ENCODE measurements around the gene BLACAT1.

The BLACAT1 gene

GRCh38 chr1:205456868-205457745 is 1.3 kb upstream of the BLACAT1 start:
- DNase-seq (ENCODE audit: low read depth in 2 of 3, low spot score in 1 of 3) = no peak

DNA sequence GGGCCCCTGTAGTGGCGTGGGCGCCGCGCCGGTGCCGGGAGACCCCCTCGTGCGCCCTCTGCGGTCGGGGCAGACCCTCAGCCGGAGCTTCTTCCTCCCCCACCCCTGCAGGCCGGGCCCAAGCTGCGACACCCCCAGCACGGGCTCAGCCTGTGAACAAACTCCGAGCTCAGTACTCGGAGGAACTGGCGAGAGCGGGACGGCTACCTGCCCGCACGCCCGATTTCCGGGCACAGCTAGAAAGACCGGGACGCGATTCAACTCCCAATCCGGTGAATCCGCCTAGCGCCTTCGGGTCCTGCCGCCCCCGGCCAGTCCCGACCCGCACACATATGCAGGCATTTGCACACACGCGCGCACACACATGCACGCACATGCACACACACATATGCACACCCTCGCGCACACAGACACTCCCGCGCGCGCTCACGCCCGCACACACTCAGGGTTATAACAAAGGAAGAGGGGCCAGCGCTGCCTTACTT is 580 bp upstream of the BLACAT1 start:
- no peak for DNase-seq (ENCODE audit: low read depth in 2 of 3, low spot score in 1 of 3)

- DNase-seq (ENCODE audit: low read depth in 2 of 3, low spot score in 1 of 3) = no peak
Observed at GRCh38 chr1:205454903-205455335, 926 bp downstream of the BLACAT1 start.

DNA sequence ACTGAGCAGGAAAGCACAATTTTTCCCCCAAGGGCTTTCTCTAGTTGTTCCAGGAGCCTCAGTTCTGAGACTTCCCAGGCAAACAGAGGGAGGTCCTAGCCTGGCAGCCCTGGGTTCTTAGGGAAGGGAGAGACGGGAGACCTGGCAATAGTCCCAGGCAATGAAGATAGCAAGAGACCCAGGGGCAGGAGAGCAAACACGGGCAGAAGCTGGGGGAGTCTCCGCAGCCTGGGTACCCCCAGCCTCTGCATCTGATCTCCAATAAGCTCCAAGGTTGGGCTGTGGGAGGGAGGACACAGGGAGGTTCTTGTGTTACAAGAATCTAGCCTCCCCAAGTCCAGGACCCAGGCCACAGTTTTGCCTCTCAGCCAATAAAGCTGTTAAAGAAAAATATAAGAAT is 2.4 kb downstream of the BLACAT1 start:
- no peak for DNase-seq (ENCODE audit: low read depth in 2 of 3, low spot score in 1 of 3)

GRCh38 chr1:205452933-205453332 is 2.9 kb downstream of the BLACAT1 start:
- no peak for DNase-seq (ENCODE audit: low read depth in 2 of 3, low spot score in 1 of 3)

GRCh38 chr1:205452364-205452763 is 3.5 kb downstream of the BLACAT1 start:
- DNase-seq (ENCODE audit: low read depth in 2 of 3, low spot score in 1 of 3) = no peak

- DNase-seq (ENCODE audit: low read depth in 2 of 3, low spot score in 1 of 3) = no peak
Observed at GRCh38 chr1:205451759-205452164, 4.1 kb downstream of the BLACAT1 start.

GRCh38 chr1:205451202-205451601 is 4.6 kb downstream of the BLACAT1 start:
- DNase-seq (ENCODE audit: low read depth in 2 of 3, low spot score in 1 of 3) = no peak

- no peak for DNase-seq (ENCODE audit: low read depth in 2 of 3, low spot score in 1 of 3)
Observed at GRCh38 chr1:205450448-205450847, 5.4 kb downstream of the BLACAT1 start.

DNA sequence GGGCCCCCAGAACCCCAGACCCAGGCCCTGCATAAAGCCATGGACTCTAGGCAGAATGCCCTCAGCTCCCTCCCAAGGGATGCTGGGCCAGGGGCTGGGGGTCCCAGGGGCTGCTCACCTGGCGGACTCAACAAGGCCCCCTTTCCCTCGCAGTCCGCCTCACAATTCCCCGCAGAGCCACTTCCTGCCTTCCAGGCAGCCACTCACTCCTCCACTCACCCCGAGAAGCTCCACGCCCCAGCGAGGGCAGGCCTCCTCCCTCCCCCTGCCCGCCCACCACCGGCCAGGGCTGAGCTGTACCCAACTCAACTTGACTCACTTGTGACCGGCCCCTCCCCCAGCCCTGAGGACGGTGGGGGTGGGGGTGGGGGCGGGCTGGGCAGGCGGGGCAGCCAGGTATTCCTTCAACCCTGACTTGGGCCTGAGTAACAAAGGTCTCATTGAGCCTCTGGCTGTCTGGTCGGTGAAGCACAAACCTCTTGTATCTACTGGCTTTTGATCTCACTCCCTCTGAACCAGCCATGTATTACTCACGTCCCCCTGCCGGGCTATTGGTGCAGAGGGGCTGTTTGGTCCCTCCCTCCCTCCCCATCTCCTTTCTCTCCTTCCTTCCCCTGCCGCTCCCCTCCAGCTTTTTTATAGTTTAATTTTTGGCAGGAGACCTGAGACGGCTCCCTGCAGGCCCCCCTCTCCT is 5.9 kb downstream of the BLACAT1 start:
- peak in 2 of 3 donors; percentile 28 to 31 for DNase-seq (ENCODE audit: low read depth in 2 of 3, low spot score in 1 of 3)

DNA sequence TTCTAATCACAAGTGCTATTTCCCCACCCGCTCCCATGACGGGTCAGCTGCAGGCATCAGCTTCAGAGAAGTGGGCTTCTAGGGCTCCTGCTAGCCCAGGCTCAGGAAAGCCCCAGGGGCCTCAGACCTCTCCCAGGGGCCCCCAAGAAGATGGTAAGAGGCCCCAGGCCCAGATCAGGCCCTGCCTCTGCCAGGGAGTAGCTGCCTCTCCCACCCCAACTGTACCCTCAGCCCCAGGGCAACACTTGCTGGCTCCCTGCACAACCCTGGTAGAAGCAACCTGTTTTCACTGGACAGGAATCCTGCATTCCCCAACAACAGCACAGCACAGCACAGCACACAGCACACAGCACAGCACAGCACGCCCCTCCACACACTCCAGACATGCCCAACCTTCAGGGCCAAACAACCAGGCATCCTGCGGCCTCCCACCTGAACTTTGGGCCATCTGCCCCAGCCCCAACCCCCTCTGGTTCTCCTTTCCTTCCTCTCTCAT is 6.5 kb downstream of the BLACAT1 start:
- DNase-seq (ENCODE audit: low read depth in 2 of 3, low spot score in 1 of 3) = no peak

GRCh38 chr1:205448540-205449253 is 7.1 kb downstream of the BLACAT1 start:
- no peak for DNase-seq (ENCODE audit: low read depth in 2 of 3, low spot score in 1 of 3)

DNA sequence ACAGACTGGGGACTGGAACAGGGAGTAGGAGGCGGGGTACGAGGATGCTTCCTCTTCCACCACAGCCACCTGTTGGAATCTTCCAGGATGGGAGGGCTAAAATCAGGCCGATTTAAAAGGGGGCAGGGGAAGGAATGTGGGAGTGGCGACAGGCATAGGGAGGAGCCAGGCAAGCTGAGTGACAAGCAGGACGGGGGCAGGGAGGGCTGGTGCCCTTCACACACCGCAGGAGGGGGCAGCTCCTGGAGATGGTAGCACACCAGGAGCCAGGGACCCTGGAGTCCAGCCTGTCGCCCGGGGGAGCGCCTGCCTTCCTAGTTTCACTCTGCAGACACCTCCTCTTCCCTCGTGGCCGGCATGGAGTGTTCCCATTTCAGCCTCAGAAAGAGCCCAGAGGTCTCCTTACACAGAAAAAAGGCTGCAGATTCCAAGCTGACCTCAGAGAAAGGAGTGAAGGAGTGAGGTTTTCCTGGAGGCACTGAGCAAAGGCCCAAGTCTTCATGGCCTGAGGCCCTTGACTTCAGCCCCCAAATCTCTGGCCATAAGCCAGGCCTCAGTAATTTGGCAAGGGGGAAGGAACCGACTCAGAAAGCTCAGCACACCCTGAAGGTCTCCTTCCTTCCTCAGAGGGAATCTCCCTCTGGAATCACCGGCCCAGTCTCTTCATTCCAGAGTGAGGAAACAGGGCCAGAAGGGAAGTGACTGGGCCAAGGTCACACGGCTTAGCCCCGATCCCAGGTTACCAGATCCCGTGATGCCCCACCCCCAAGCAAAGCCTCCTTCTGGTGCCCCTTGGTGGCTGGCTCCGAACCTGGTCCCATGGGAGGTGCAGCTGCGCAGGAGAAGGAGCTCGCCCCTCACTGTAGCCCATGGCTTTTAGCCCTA is 8.1 kb downstream of the BLACAT1 start:
- DNase-seq (ENCODE audit: low read depth in 2 of 3, low spot score in 1 of 3) = no peak

GRCh38 chr1:205446828-205447227 is 9.0 kb downstream of the BLACAT1 start:
- DNase-seq (ENCODE audit: low read depth in 2 of 3, low spot score in 1 of 3) = no peak

- no peak for DNase-seq (ENCODE audit: low read depth in 2 of 3, low spot score in 1 of 3)
Observed at GRCh38 chr1:205445646-205445935, 10.3 kb downstream of the BLACAT1 start.

- no peak for DNase-seq (ENCODE audit: low read depth in 2 of 3, low spot score in 1 of 3)
Observed at GRCh38 chr1:205444931-205445645, 10.8 kb downstream of the BLACAT1 start.

DNA sequence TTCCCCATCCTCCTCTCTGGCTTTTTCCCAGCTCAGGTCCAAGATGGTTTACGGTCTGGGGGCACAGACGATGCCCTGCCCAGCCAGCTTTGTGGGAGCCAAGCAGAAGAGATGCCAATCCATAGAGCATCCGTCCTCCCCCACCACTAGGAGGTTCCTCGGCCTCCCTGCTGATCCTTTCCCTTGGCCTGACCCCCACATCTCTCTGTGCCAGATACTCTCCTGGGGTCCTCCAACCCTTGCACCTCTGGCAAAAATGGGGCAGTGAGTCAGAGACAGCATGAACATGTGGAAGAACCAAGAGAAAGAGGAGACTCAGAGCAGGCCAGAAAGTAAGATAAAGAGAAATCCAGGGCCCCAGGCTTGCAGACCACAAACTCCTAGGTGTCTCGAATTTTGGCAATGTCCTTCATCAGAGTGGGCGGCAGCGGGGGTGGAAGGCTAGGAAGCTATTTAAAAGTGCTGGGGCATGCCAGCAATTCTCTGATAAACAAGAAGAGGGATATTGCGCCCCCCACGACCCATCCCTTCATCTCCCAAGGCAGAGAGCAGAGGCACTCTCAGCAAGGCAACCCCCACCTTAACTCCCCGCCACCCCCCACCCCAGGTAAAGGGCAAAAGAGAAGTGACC is 11.4 kb downstream of the BLACAT1 start:
- no peak for DNase-seq (ENCODE audit: low read depth in 2 of 3, low spot score in 1 of 3)

GRCh38 chr1:205443585-205444299 is 12.1 kb downstream of the BLACAT1 start:
- DNase-seq (ENCODE audit: low read depth in 2 of 3, low spot score in 1 of 3) = no peak

Data from stimulated activated CD4-positive, alpha-beta T cell treated with anti-CD3 and anti-CD28 coated beads, Interleukin-12 subunit alpha, Interleukin-12 subunit beta, amount 100 ng/mL, for 48 hours (primary cell).